Activated naive CD8-positive, alpha-beta T cell (primary cell): ENCODE measurements around the gene TINAGL1.
"Not testable (repeated sequence)": the region's sequence is repeated elsewhere in the genome, so short reads cannot be mapped to it uniquely, and the experiment has no call there.

ENCODE experiments used
- H3K27ac Mint-ChIP-seq: one replicate; pipeline ENCODE4 v1.8.0; 2021; ENCODE audit warnings: mixed read lengths
- H3K27me3 Mint-ChIP-seq: one replicate; pipeline ENCODE4 v1.8.0; 2021; ENCODE audit warnings: mixed read lengths
- H3K36me3 Mint-ChIP-seq: one replicate; pipeline ENCODE4 v1.8.0; 2021; ENCODE audit warnings: mixed read lengths
- H3K4me1 Mint-ChIP-seq: one replicate; pipeline ENCODE4 v1.8.0; 2021; ENCODE audit warnings: low read depth, mixed read lengths
- H3K4me3 Mint-ChIP-seq: one replicate; pipeline ENCODE4 v1.8.0; 2021; ENCODE audit warnings: mild to moderate bottlenecking, mixed read lengths
- H3K9me3 Mint-ChIP-seq: one replicate; pipeline ENCODE4 v1.8.0; 2021; ENCODE audit warnings: low read depth, mixed read lengths

TINAGL1 gene

GRCh38 chr1:31585736-31586365 lies 9.5 kb downstream of the TINAGL1 start:
- H3K27ac Mint-ChIP-seq, result no peak overlapping the region
- H3K4me1 Mint-ChIP-seq, result peaks cover 5% of the 10 kb centered on the region
- no peaks in the 10 kb centered on the region for H3K9me3 Mint-ChIP-seq
- H3K4me3 Mint-ChIP-seq, result no peak overlapping the region
- H3K36me3 Mint-ChIP-seq, result no peaks in the 10 kb centered on the region
- H3K27me3 Mint-ChIP-seq, result peaks cover 7% of the 10 kb centered on the region

GRCh38 chr1:31586376-31587327 lies 10.3 kb downstream of the TINAGL1 start:
- peaks cover 5% of the 10 kb centered on the region for H3K4me1 Mint-ChIP-seq
- H3K27me3 Mint-ChIP-seq, result peaks cover 10% of the 10 kb centered on the region
- H3K27ac Mint-ChIP-seq, result no peak overlapping the region
- H3K4me3 Mint-ChIP-seq, result no peak overlapping the region
- H3K9me3 Mint-ChIP-seq, result no peaks in the 10 kb centered on the region
- H3K36me3 Mint-ChIP-seq, result no peaks in the 10 kb centered on the region

- not testable (repeated sequence) for H3K36me3 Mint-ChIP-seq, H3K4me3 Mint-ChIP-seq, H3K9me3 Mint-ChIP-seq, H3K4me1 Mint-ChIP-seq, H3K27ac Mint-ChIP-seq
- peaks cover 16% of the 10 kb centered on the region for H3K27me3 Mint-ChIP-seq
Observed at GRCh38 chr1:31587328-31587699, 11.0 kb downstream of the TINAGL1 start.

GRCh38 chr1:31587720-31588423 lies 11.6 kb downstream of the TINAGL1 start:
- Mint-ChIP-seq H3K4me3 (no peak overlapping the region), H3K27ac (no peak overlapping the region), H3K27me3 (peaks cover 16% of the 10 kb centered on the region), H3K36me3 (no peaks in the 10 kb centered on the region), H3K9me3 (no peaks in the 10 kb centered on the region), H3K4me1 (peaks cover 5% of the 10 kb centered on the region)

- Mint-ChIP-seq H3K4me3 (no peak overlapping the region), H3K27me3 (peaks cover 19% of the 10 kb centered on the region), H3K4me1 (peaks cover 5% of the 10 kb centered on the region), H3K27ac (no peak overlapping the region), H3K9me3 (no peaks in the 10 kb centered on the region), H3K36me3 (no peaks in the 10 kb centered on the region)
Observed at GRCh38 chr1:31588751-31589515, 12.6 kb downstream of the TINAGL1 start.

- Mint-ChIP-seq H3K4me1 (peaks cover 5% of the 10 kb centered on the region), H3K27me3 (peaks cover 21% of the 10 kb centered on the region), H3K4me3 (no peak overlapping the region)
Observed at GRCh38 chr1:31591425-31592093, 15.2 kb downstream of the TINAGL1 start.

GRCh38 chr1:31592132-31592531 lies 15.8 kb downstream of the TINAGL1 start:
- H3K4me1 Mint-ChIP-seq, result peaks cover 5% of the 10 kb centered on the region
- no peaks in the 10 kb centered on the region for H3K9me3 Mint-ChIP-seq
- no peak overlapping the region for H3K27ac Mint-ChIP-seq
- H3K36me3 Mint-ChIP-seq, result no peaks in the 10 kb centered on the region
- H3K4me3 Mint-ChIP-seq, result no peak overlapping the region
- H3K27me3 Mint-ChIP-seq, result peaks cover 21% of the 10 kb centered on the region

More at GRCh38 chr1:31591425-31592093, 15.2 kb downstream of the TINAGL1 start:
- no peaks in the 10 kb centered on the region for H3K36me3 Mint-ChIP-seq
- no peak overlapping the region for H3K27ac Mint-ChIP-seq
- H3K9me3 Mint-ChIP-seq, result no peaks in the 10 kb centered on the region

GRCh38 chr1:31593136-31593665 lies 16.9 kb downstream of the TINAGL1 start:
- Mint-ChIP-seq H3K36me3 (no peaks in the 10 kb centered on the region), H3K27me3 (peaks cover 17% of the 10 kb centered on the region), H3K4me1 (peaks cover 2% of the 10 kb centered on the region), H3K9me3 (no peaks in the 10 kb centered on the region), H3K27ac (no peak overlapping the region), H3K4me3 (no peak overlapping the region)

GRCh38 chr1:31593770-31594632 lies 17.7 kb downstream of the TINAGL1 start:
- peaks cover 17% of the 10 kb centered on the region for H3K27me3 Mint-ChIP-seq
- peaks cover 2% of the 10 kb centered on the region for H3K4me1 Mint-ChIP-seq
- no peak overlapping the region for H3K27ac Mint-ChIP-seq
- no peaks in the 10 kb centered on the region for H3K9me3 Mint-ChIP-seq
- no peak overlapping the region for H3K4me3 Mint-ChIP-seq
- H3K36me3 Mint-ChIP-seq, result no peaks in the 10 kb centered on the region

- H3K4me1 Mint-ChIP-seq, result no peaks in the 10 kb centered on the region
Observed at GRCh38 chr1:31595836-31596736, 19.8 kb downstream of the TINAGL1 start.

GRCh38 chr1:31596737-31597097 lies 20.4 kb downstream of the TINAGL1 start:
- Mint-ChIP-seq H3K4me1 (no peaks in the 10 kb centered on the region), H3K27ac (no peak overlapping the region), H3K27me3 (peaks cover 10% of the 10 kb centered on the region), H3K4me3 (no peak overlapping the region), H3K9me3 (no peaks in the 10 kb centered on the region), H3K36me3 (no peaks in the 10 kb centered on the region)

More at GRCh38 chr1:31595836-31596736, 19.8 kb downstream of the TINAGL1 start:
- Mint-ChIP-seq H3K4me3 (no peak overlapping the region), H3K27ac (no peak overlapping the region), H3K27me3 (peaks cover 13% of the 10 kb centered on the region), H3K36me3 (no peaks in the 10 kb centered on the region), H3K9me3 (no peaks in the 10 kb centered on the region)

GRCh38 chr1:31598980-31599379 lies 22.7 kb downstream of the TINAGL1 start:
- H3K4me1 Mint-ChIP-seq, result no peaks in the 10 kb centered on the region
- H3K36me3 Mint-ChIP-seq, result no peaks in the 10 kb centered on the region
- H3K9me3 Mint-ChIP-seq, result no peaks in the 10 kb centered on the region
- no peak overlapping the region for H3K27ac Mint-ChIP-seq
- peaks cover 2% of the 10 kb centered on the region for H3K27me3 Mint-ChIP-seq
- H3K4me3 Mint-ChIP-seq, result no peak overlapping the region
